CD14-positive monocyte (primary cell): ENCODE results near the gene TNFRSF4. TPM values are rescaled to one million over a fixed set of nuclear protein-coding genes. Genes with fewer than 3 reads are reported as not detected.
A peak's percentile ranks its signal among the peaks of the same experiment; 100 is the strongest.

Source experiments
- DNase-seq, 3 donors: peaks; one replicate each; pipeline ENCODE4 v3.0.0-alpha.2; 2011 to 2022
- H2AFZ ChIP-seq: 2 replicates; pipeline ENCODE4 v1.6.0; 2012; ENCODE audit warnings: mild to moderate bottlenecking, low read depth, low read length, inconsistent platforms; ENCODE audit not compliant: insufficient read depth, poor library complexity, severe bottlenecking
- H3K27ac ChIP-seq, 2 donors: 1 replicate in 1 of 2; 2 replicates in 1 of 2; pipeline ENCODE4 v1.5.1; 2012 to 2013; ENCODE audit warnings: low read length in 2 of 2, control low read depth in 1 of 2, inconsistent platforms in 1 of 2, low read depth in 1 of 2, mild to moderate bottlenecking in 1 of 2
- H3K27me3 ChIP-seq, 2 donors: one replicate each; pipeline versions ENCODE4 v1.6.0 to v1.6.1; 2011 to 2013; ENCODE audit warnings: low read length in 2 of 2; ENCODE audit not compliant: control insufficient read depth in 2 of 2, insufficient read depth in 2 of 2
- H3K36me3 ChIP-seq, 2 donors: replicated peaks in 1 of 2; 1 replicate in 1 of 2; 2 replicates in 1 of 2; pipeline versions ENCODE4 v1.5.1 to v1.6.1; 2012 to 2013; ENCODE audit warnings: low read length in 2 of 2, control low read depth in 1 of 2, inconsistent platforms in 1 of 2, mild to moderate bottlenecking in 1 of 2; ENCODE audit not compliant: insufficient read depth in 2 of 2, control insufficient read depth in 1 of 2
- H3K4me1 ChIP-seq, 2 donors: 1 replicate in 1 of 2; 2 replicates in 1 of 2; pipeline versions ENCODE4 v1.5.1 to v1.6.1; 2012 to 2013; ENCODE audit warnings: low read length in 2 of 2, control low read depth in 1 of 2, inconsistent platforms in 1 of 2, mild to moderate bottlenecking in 1 of 2, moderate library complexity in 1 of 2; ENCODE audit not compliant: insufficient read depth in 2 of 2, control insufficient read depth in 1 of 2
- H3K4me2 ChIP-seq: replicated peaks from 2 replicates; pipeline ENCODE3; 2012; ENCODE audit warnings: low read length, moderate library complexity, mild to moderate bottlenecking; ENCODE audit not compliant: poor library complexity, severe bottlenecking; ENCODE audit errors: extremely low read depth
- H3K4me3 ChIP-seq, 3 experiments: fragments of 200-600 bp in 1 of 3; sonication (generic) in 1 of 3; replicated peaks in 1 of 3; 1 replicate in 2 of 3; 2 replicates in 1 of 3; pipeline ENCODE4 v1.5.1; 2011 to 2013; ENCODE audit warnings: low read length in 3 of 3, mild to moderate bottlenecking in 3 of 3, control low read depth in 2 of 3, low read depth in 2 of 3, inconsistent platforms in 1 of 3, moderate library complexity in 1 of 3
- H3K79me2 ChIP-seq: 2 replicates; pipeline ENCODE4 v1.6.0; 2012; ENCODE audit warnings: mild to moderate bottlenecking, control low read depth, inconsistent platforms, low read length, moderate library complexity; ENCODE audit not compliant: insufficient read depth
- H3K9ac ChIP-seq: 2 replicates; pipeline ENCODE4 v1.6.0; 2017; ENCODE audit warnings: low read length, mild to moderate bottlenecking; ENCODE audit not compliant: insufficient read depth, poor library complexity, severe bottlenecking
- H3K9me3 ChIP-seq, 2 donors: replicated peaks in 1 of 2; 1 replicate in 1 of 2; 2 replicates in 1 of 2; pipeline versions ENCODE4 v1.5.1 to v1.6.1; 2012 to 2013; ENCODE audit warnings: low read length in 2 of 2, control low read depth in 1 of 2; ENCODE audit not compliant: control insufficient read depth in 1 of 2, insufficient read depth in 1 of 2
- H4K20me1 ChIP-seq: 2 replicates; pipeline ENCODE4 v1.6.0; 2012; ENCODE audit warnings: mild to moderate bottlenecking, low read length, control low read depth, moderate library complexity; ENCODE audit not compliant: insufficient read depth
- H3K27ac Mint-ChIP-seq, 7 donors: one replicate each; pipeline ENCODE4 v1.8.0; 2020; ENCODE audit warnings: mild to moderate bottlenecking in 7 of 7, mixed read lengths in 7 of 7, moderate library complexity in 6 of 7, inconsistent platforms in 2 of 7
- H3K27me3 Mint-ChIP-seq, 3 donors: one replicate each; pipeline ENCODE4 v1.8.0; 2021 to 2022; ENCODE audit warnings: low read depth in 3 of 3, mild to moderate bottlenecking in 3 of 3, mixed read lengths in 3 of 3, moderate library complexity in 3 of 3, inconsistent platforms in 1 of 3
- H3K36me3 Mint-ChIP-seq, 2 donors: one replicate each; pipeline ENCODE4 v1.8.0; 2020; ENCODE audit warnings: mixed read lengths in 2 of 2, inconsistent platforms in 1 of 2, mild to moderate bottlenecking in 1 of 2
- H3K4me1 Mint-ChIP-seq: one replicate; pipeline ENCODE4 v1.8.0; 2020; ENCODE audit warnings: mild to moderate bottlenecking, mixed read lengths
- H3K4me3 Mint-ChIP-seq, 2 donors: one replicate each; pipeline ENCODE4 v1.8.0; 2020; ENCODE audit warnings: mild to moderate bottlenecking in 2 of 2, mixed read lengths in 2 of 2, moderate library complexity in 1 of 2
- H3K9me3 Mint-ChIP-seq, 7 donors: one replicate each; pipeline ENCODE4 v1.8.0; 2020 to 2022; ENCODE audit warnings: mixed read lengths in 7 of 7, mild to moderate bottlenecking in 6 of 7, moderate library complexity in 6 of 7, inconsistent platforms in 2 of 7
- CTCF ChIP-seq: fragments of 200-600 bp; IDR thresholded peaks from one replicate; pipeline ENCODE4 v1.8.0; 2022; ENCODE audit warnings: antibody characterized with exemption, mild to moderate bottlenecking
- WGBS: methylation state at CpG from one replicate; pipeline ENCODE4 v1.1.5; 2013; ENCODE audit warnings: missing lambda C conversion rate; ENCODE audit not compliant: insufficient coverage; 5-methylcytosine and 5-hydroxymethylcytosine counted together
- intact Hi-C, 2 donors: fragments of 100-400 bp; cut with micrococcal nuclease; formaldehyde crosslinking; loops; one replicate each; pipeline versions ENCODE4 v1.15.0 to v1.15.1; 2023
- polyA plus RNA-seq, 3 donors: library from polyadenylated mRNA; depleted of rRNA in 1 of 3; unstranded in 2 of 3; stranded (reverse) in 1 of 3; fragments of 300-500 nt in 2 of 3; fragments of >200 nt in 1 of 3; fragmentation: Illumina TruSeq in 2 of 3; gene quantifications; 1 replicate in 2 of 3; 2 replicates in 1 of 3; pipeline ENCODE4 v1.2.3, GENCODE V29; 2012 to 2021

Gene TNFRSF4
- polyA plus RNA-seq, 3 donors, result 0.05 TPM; not detected in 2

GRCh38 chr1:1183221-1183747 is 30.7 kb downstream of the TNFRSF4 start:
- Mint-ChIP-seq H3K4me1 (no peaks in the 10 kb centered on the region), H3K27ac (no peak overlapping the region), H3K4me3 (peak overlapping the region in 1 of 2 donors; percentile 35), H3K27me3 (peaks cover 2 to 11% (median 3%) of the 10 kb centered on the region in 3 donors), H3K9me3 (peaks cover 0 to 2% (median 0%) of the 10 kb centered on the region in 7 donors), H3K36me3 (no peaks in the 10 kb centered on the region)
- Histone ChIP-seq H4K20me1 (no peaks in the 10 kb centered on the region), H3K9ac (no peak overlapping the region), H3K27ac (no peak overlapping the region), H2AFZ (peak overlapping the region; percentile 46), H3K79me2 (no peaks in the 10 kb centered on the region), H3K36me3 (no peaks in the 10 kb centered on the region), H3K4me3 (no peak overlapping the region), H3K4me2 (no peak overlapping the region), H3K9me3 (no peaks in the 10 kb centered on the region), H3K4me1 (peaks cover 0 to 2% of the 10 kb centered on the region in 2 donors), H3K27me3 (no peaks in the 10 kb centered on the region)
- no peak for TF ChIP-seq CTCF
- 77% methylated on average over 19 of the region's 21 CpGs for WGBS
- intact Hi-C loops, result no loop called here
- DNase-seq, result no peak

- Histone ChIP-seq H4K20me1 (no peaks in the 10 kb centered on the region), H3K4me2 (no peak overlapping the region), H3K9ac (no peak overlapping the region), H3K79me2 (no peaks in the 10 kb centered on the region), H3K9me3 (no peaks in the 10 kb centered on the region), H2AFZ (peak overlapping the region; percentile 46), H3K27ac (no peak overlapping the region), H3K36me3 (no peaks in the 10 kb centered on the region), H3K4me1 (peaks cover 0 to 2% of the 10 kb centered on the region in 2 donors), H3K4me3 (no peak overlapping the region), H3K27me3 (no peaks in the 10 kb centered on the region)
- H3K4me3 Mint-ChIP-seq, result no peak overlapping the region
- no peak for TF ChIP-seq CTCF
- WGBS, result 26% methylated on average over 38 of the region's 39 CpGs
- no peak for DNase-seq
- H3K27ac Mint-ChIP-seq, result no peak overlapping the region
- no peaks in the 10 kb centered on the region for H3K36me3 Mint-ChIP-seq
- H3K27me3 Mint-ChIP-seq, result peaks cover 2 to 15% (median 3%) of the 10 kb centered on the region in 3 donors
- intact Hi-C loops, result no loop called here
- peaks cover 0 to 2% (median 0%) of the 10 kb centered on the region in 7 donors for H3K9me3 Mint-ChIP-seq
- H3K4me1 Mint-ChIP-seq, result no peaks in the 10 kb centered on the region
These were observed 31.3 kb downstream of the TNFRSF4 start for GRCh38 chr1:1182491-1183220.
